ENCODE results near the gene STXBP1.

The STXBP1 gene

DNA sequence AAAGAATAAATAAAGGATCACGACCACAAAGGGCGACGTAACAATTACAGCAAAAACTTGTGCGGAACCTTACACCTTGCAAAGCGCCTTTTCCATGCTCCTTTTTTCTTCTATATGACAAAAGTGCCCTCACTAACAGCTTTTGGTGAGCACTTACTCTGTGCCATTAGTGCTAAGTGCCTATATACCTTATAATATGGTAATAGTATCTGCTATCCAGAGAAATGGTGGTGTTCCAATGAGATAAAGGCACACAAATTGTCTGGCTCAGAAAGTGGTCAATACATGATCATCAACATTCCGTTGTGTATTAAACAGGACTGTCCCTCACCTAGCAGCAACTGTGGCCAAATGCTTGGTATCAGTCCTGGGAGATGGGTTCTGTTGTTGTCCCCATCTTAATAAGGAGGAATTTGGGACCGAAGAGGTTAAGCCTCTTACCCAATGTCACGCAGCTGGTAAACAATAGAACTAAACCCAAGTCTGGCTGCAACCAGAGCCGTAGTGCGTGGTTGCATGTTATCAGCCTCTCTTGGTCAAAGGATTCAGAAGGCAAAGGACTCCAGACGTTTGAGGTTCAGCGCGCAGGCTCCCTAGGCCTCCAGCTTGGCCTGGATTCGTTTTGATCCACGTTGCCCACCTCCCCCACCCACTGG is 123.6 kb downstream of the STXBP1 start:
- no peak for DNase-seq (ENCODE audit: low spot score)

DNA sequence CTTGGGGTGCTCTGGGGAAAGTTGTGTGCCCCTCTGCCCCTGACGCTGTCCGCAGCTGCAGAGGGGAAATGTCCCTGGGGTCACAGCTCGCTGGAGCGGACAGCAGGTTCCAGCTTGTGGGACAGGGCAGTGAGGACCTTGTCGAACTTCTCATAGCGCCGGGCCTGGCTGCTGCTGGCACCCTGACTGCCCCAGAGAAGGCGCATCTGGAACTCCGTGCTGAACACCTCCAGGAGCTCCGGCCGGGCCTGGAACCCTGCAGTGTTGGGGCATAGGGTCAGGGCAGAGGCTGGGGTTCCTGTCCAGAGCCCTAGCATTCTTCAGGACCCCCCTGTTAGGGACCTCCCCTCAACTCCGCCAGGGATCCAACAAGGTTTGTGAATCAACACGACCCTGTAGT is 126.6 kb downstream of the STXBP1 start:
- no peak for DNase-seq (ENCODE audit: low spot score)

DNA sequence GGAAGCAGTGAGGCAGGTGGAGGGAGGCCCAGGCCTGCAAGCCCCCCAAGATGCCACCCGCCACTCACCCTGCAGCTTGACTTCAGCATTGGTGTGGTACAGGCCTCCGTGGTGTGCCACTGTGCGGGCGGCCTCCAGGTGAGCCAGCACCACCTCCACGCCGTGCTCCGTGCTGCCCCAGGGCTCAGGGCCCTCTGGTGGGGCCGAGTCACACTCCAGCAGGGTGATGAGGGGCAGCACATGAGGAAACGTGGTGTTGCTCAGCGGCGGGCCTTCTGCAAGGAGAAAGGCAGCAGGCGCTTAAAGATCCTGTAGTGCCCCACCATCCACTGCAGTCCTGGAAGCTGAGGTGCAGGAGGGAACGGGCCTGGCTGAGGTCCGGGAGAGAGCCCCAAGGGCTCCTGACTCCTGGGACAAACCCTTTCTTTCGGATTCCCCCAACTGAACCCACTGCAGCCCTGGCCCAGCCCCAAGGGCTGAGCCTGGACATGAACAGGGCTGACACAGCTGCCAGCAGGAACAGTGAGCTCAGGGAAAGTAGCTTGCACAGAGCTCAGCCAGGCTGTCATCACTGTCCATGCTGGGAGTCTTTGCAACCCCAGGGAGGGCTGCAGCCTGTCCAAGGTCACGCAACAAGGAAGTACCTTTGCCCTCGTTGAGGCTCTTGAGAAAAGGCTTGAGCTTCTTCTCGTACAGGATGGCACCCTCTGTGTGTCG is 127.7 kb downstream of the STXBP1 start:
- no peak for DNase-seq (ENCODE audit: low spot score)

GRCh38 chr9:127741831-127742434 is 129.9 kb downstream of the STXBP1 start:
- DNase-seq (ENCODE audit: low spot score) = no peak
